Measurements from ENCODE around the gene CD300A.
"Not testable (repeated sequence)": the region's sequence is repeated elsewhere in the genome, so short reads cannot be mapped to it uniquely, and the experiment has no call there.

GRCh38 chr17:74518413-74518981 is 52.1 kb downstream of the CD300A start:
- TF ChIP-seq POLR2AphosphoS5 (IDR thresholded peaks at IDR 0.05; ENCODE audit: low read depth, low read length); TAF1 (IDR thresholded peaks at IDR 0.05; ENCODE audit: borderline replicate concordance, low read depth, low read length); POLR2A (IDR thresholded peaks at IDR 0.05; ENCODE audit: low read depth, low read length): not testable (repeated sequence)
